GM18858 (cell line): Measurements from ENCODE around the gene NUP35.
A peak's percentile ranks its signal among the peaks of the same experiment; 100 is the strongest.

ENCODE experiments used
- ATAC-seq: cut with Tn5 transposase; IDR thresholded peaks from one replicate; pipeline ENCODE4 v1.9.1; 2021; ENCODE audit not compliant: unreplicated experiment

Gene NUP35

DNA sequence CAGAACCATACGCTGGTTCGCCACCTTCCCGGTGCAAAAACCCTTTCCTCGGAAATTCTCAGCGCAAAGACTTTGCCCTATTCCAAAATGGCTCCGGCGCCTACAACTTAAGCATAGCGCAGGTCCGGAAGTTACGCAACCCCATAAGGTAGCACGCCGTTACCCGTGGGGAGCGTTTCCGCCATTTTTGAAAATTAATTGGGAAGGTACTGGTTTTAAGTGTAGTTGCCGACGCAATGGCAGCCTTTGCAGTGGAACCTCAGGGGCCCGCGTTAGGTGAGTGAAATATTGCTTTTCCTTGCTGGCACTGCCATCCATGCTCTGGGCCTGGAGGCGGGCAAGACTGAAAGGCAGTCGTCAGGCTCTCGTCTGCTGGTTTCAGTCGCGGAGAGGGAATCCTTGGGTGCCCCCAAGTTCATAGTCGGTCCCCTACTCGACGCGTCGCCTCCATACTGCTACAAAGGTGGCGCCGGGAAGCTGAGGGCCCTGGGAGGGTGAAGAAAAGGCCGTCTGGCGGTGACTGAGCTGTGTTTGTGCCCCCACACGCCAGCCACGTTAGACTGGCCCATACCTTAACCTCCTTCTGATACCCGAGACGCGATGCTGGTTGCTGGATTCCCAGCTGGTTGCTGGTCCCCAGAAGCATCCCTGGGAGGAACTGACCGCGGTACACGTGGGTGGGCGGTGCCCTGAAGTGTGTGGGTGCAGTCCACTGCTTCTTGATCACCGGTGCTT lies at the start of gene NUP35:
Gene NUP35 (plus strand): TSS at position 222 of the 735 bp plus-strand sequence. CDS start 15 bp downstream, at position 237.
- peak; percentile 79 for ATAC-seq

GRCh38 chr2:183078163-183078463 lies 46.1 kb upstream of the NUP35 start:
- no peak for ATAC-seq

- peak; percentile 85 for ATAC-seq
These were observed 45.6 kb upstream of the NUP35 start, which contains the start of gene DUSP19 for GRCh38 chr2:183078464-183079138. TSS of gene DUSP19 (plus strand) at chr2:183078747. CDS start at chr2:183078934, 187 bp downstream.

GRCh38 chr2:183079139-183079775 lies 45.0 kb upstream of the NUP35 start:
- ATAC-seq, result peak; percentile 21

GRCh38 chr2:183081911-183082310 lies 42.3 kb upstream of the NUP35 start:
- no peak for ATAC-seq

- peak; percentile 52 for ATAC-seq
These were observed 36.2 kb upstream of the NUP35 start for GRCh38 chr2:183088061-183088460.

DNA sequence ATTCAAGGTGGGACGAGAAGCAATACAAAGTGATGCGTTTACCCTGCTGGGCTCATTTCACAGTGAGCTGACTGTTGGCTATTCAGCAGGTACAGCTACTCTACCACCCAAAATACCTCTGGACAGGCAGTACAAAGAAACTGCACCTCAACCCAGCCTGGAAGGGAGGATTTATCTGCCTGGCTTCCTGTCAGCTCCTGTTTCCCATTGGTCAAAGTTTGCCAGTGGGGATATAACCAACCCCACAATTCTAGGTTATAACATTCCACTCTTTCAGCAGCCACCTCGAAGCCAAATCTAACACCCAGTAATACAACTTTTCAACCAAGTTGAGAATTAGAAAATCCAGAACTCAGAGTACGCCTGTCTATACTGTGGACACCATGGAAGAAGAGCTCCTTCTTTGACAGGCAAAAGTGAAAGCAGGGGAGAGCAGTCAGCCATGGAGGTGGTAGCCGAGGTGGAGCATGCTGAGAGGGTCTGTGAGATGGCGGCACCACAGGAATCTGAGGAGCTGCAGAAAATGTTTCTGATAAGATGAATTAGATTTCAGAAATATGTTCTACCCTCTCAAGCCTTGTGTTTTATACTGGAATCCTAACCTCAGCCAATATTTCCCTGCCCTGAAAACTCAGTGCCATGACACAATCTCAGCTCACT lies 34.9 kb upstream of the NUP35 start:
- ATAC-seq, result no peak

DNA sequence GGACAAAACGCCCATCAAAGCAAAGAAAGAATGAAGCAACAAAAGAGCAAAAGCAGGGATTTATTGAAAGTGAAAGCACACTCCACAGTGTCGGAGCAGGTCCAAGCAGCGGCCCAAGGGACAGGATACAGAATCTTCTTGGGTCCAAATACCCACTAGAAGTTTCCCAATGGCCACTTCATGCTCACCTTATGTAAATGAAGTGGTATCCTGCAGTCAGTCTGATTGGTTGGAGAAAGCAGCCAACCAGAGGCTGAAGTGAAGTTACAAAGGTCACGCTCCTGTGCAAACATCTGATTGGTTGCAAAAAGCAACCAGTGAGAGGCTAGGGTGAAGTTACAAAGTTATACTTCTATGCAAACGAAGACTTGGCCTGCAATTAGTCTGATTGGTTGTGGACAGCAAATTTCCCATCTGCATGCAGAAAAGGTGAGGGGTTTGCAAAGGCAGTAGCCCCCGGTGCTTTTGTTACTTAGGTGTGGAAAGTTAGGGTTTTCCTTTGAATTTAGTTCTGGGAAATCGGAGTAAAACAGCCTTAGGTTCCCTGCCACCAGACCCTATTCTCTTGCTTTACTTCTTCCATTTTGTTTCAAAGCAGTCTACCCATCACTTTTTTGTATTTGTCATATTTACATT lies 32.8 kb upstream of the NUP35 start:
- ATAC-seq, result no peak

DNA sequence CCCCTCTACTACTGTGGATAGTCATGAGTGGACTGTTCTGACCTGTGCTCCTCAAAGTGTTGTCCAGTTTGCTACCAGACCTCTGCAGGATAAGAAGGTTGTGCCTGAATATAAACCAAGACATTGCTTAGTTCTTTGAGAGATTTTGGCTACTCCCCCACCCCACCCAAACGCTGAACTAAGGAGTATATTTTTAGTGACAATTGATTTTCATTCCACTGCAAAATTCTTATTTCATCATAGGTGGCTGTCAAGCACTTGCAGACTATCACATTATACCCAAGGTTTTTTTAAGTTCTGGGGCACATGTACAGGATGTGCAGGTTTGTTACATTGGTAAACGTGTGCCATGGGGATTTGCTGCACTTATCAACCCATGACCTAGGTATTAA lies 32.3 kb upstream of the NUP35 start:
- no peak for ATAC-seq

- ATAC-seq, result peak; percentile 84
These were observed 30.2 kb upstream of the NUP35 start for GRCh38 chr2:183093857-183094657.

- ATAC-seq, result no peak
These were observed 18.7 kb upstream of the NUP35 start for GRCh38 chr2:183105402-183106134.

GRCh38 chr2:183112577-183112976 lies 11.7 kb upstream of the NUP35 start:
- ATAC-seq, result no peak

- no peak for ATAC-seq
These were observed 10.6 kb upstream of the NUP35 start for GRCh38 chr2:183113630-183114029.

GRCh38 chr2:183117226-183117625 lies 7.0 kb upstream of the NUP35 start:
- ATAC-seq, result no peak

GRCh38 chr2:183123117-183123958 lies 905 bp upstream of the NUP35 start:
- ATAC-seq, result no peak

DNA sequence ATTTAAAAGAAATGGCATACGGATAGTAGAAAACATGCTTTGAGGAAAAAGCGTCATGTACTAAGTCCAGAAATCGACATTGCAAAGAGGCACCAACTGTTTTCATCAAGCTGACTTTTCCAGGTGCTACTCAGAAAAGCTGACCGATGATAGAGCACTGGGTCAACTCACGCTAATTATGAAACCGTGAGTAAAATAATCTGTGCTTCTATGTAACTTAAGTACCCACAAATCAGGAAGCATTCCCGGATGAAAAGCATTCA lies 353 bp upstream of the NUP35 start:
- ATAC-seq, result peak; percentile 17

DNA sequence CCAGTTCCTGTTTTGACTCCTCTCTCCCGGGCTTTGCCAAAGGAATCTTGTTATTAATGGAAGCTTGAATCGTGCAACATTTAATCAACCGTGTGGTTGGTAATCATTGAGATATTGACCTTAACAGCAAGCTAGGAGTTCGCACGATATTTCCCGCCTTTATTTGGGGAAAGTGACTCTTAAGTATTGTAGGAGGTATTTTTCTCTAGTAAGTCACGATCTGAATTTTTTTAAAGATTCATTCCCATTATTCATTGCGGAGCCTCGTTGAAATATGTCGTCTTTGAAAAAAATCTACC lies 663 bp downstream of the NUP35 start:
- ATAC-seq, result no peak

DNA sequence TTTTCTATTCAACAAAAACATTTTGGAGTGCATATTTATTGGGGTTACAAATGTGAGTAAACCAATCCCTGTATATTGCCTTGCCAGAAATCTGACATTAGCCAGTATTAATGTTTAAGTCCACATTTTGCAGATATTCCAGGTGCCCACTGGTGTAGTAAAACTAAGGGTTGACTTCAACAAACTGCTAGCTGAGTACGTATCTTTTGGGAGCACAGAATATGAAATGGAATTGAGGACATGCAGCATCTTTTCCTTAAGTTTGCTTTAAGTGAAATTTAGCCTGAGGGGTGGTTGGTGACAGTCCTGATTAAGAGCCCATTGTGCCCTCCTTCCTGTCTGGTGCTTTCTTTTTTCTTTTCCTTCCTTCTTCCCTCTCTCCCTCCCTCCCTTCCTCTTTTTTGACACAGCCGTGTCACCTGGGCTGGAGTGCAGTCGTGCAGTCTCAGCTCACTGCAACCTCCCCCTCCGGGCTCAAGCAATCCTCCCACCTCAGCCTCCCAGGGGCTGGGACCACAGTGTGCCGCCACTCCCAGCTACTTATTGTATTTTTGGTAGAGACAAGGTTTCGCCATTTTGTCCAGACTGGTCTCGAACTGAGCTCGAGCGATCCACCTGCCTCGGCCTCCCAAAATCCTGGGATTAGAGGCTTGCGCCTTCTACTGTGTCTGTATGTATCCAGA lies 1.6 kb downstream of the NUP35 start:
- no peak for ATAC-seq

DNA sequence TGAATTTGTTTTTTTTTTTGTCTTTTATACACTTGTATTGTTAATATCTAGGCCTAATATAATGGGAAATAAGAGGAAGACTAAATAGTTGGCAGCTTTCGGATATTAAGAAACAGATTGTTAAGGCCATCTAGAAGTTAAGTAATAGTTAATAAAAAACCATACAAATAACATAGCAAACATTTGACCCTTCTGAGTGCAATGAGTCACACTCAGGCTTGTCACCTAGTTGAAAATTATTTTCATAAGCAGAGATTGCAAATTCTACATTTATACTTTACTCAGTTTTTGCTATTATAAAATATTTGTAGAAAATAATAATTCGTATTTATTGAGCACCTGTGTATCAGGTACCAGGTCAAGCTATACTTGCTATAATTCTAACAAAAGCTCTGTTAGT lies 2.4 kb downstream of the NUP35 start:
- ATAC-seq, result no peak
